Measurements from ENCODE around the gene CIC.
"Not testable (repeated sequence)": the region's sequence is repeated elsewhere in the genome, so short reads cannot be mapped to it uniquely, and the experiment has no call there.

CIC gene

GRCh38 chr19:42335971-42336370 is 66.9 kb downstream of the CIC start:
- DNase-seq = no peak

GRCh38 chr19:42339126-42339860 is 70.2 kb downstream of the CIC start:
- DNase-seq = not testable (repeated sequence)

GRCh38 chr19:42339922-42340321 is 70.9 kb downstream of the CIC start:
- not testable (repeated sequence) for DNase-seq

- DNase-seq = no peak
Measured at GRCh38 chr19:42343344-42344110, 74.5 kb downstream of the CIC start.

GRCh38 chr19:42344336-42344893 is 75.4 kb downstream of the CIC start:
- no peak for DNase-seq
